Stimulated activated naive CD8-positive, alpha-beta T cell treated with anti-CD3 and anti-CD28 coated beads, Interleukin-15, amount 100 ng/mL, for 72 hours (primary cell): ENCODE measurements around the gene HOXC11.

Experiments
- ATAC-seq: fragments of 150-1000 bp; cut with Tn5 transposase; 2 replicates; pipeline ENCODE4 v1.10.0; 2021; ENCODE audit warnings: mild to moderate bottlenecking, moderate library complexity
- DNase-seq, 2 donors: peaks; one replicate each; pipeline ENCODE4 v3.0.0; 2021 to 2022
- H3K27ac Mint-ChIP-seq, 2 donors: one replicate each; pipeline ENCODE4 v1.8.0; 2022; ENCODE audit warnings: mild to moderate bottlenecking in 2 of 2, mixed read lengths in 2 of 2, moderate library complexity in 2 of 2
- H3K27me3 Mint-ChIP-seq: one replicate; pipeline ENCODE4 v1.8.0; 2022; ENCODE audit warnings: mixed read lengths
- H3K4me1 Mint-ChIP-seq: one replicate; pipeline ENCODE4 v1.8.0; 2022; ENCODE audit warnings: mild to moderate bottlenecking, mixed read lengths
- H3K4me3 Mint-ChIP-seq, 2 donors: one replicate each; pipeline ENCODE4 v1.8.0; 2022; ENCODE audit warnings: mild to moderate bottlenecking in 2 of 2, mixed read lengths in 2 of 2, moderate library complexity in 1 of 2
- H3K9me3 Mint-ChIP-seq, 2 donors: one replicate each; pipeline ENCODE4 v1.8.0; 2022; ENCODE audit warnings: mixed read lengths in 2 of 2

Gene HOXC11

DNA sequence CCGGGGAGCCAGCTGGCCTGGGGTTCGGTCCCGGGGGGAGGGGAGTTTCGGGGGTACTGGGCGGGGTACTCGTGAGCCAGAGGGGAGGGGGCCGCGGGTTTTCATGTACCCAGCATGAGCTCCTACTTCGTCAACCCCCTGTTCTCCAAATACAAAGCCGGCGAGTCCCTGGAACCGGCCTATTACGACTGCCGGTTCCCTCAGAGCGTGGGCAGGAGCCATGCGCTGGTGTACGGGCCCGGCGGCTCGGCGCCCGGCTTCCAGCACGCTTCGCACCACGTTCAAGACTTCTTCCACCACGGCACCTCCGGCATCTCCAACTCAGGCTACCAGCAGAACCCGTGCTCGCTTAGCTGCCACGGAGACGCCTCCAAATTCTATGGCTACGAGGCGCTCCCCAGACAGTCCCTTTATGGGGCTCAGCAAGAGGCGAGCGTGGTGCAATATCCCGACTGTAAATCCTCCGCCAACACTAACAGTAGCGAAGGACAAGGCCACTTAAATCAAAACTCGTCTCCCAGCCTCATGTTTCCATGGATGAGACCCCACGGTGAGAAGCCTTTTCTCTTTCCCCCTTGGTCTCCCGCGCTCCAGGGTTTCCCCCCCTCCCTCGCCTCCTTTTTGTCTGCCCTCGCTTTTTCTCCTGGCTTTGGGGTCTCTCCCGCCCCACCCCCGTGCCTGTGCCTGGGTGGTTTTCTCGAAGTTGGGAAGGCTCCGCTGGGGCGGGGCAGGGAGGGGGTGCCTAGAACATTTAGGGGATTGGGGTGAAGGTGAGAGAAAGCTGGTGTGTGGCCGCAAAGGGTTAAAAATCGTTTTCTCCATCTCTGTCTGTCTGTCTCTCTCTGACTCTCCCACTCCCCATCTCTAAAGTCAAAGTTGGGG is 36.5 kb downstream of the HOXC11 start:
- H3K9me3 Mint-ChIP-seq: no peaks in the 10 kb centered on the region
- ATAC-seq (peak; percentile 30), DNase-seq (no peak)
- peaks cover 100% of the 10 kb centered on the region for H3K27me3 Mint-ChIP-seq
- H3K4me1 Mint-ChIP-seq: peaks cover 49% of the 10 kb centered on the region
- H3K4me3 Mint-ChIP-seq: peak overlapping the region; percentile 57 to 66
- no peak overlapping the region for H3K27ac Mint-ChIP-seq

DNA sequence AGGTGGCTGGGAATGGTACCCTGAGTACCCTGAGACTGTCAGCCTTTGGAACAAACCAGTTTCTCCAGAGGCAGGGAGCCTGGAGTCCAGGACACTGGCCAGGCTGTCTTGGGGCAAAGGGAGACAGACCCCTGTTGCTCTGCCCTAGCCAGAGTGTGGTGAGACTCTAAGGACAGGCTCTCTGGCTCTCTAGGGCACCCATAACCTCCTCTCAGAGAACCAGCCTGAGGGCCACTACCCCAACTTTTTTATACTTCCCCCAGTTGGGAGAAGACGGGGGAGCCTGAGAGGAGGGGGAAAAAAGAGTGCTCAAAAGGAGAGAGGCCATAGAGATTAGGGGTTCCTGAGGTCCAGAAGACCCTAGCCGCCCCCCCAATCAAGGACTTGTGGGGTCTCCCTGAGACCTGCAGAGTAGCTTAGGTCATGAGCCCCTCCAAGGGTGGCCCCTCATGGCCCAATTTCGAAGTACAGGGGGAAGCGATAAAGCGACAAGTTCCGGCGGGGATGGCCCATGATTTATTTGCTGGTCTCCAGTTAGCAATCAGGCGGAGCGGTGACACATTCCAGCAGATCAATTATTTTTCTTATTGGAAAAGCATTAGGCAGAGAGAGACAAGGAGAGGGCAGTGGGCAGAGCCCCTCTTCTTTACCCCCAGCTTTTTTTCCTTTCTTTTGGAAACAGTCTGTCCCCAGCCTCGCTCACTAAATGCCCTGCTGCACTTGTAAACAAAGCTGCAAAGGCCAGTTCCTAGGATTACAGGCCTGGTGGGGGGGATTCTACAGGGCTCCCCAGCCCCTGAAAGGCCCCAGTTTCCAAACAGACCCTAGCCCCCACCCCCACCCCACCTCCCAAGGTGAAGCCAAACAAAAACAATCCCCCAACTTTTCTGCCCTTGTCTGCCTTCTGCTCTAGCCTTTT is 37.4 kb downstream of the HOXC11 start:
- Mint-ChIP-seq H3K27ac (no peak overlapping the region), H3K4me3 (peak overlapping the region in 1 of 2 donors; percentile 57), H3K27me3 (peaks cover 100% of the 10 kb centered on the region), H3K9me3 (no peaks in the 10 kb centered on the region), H3K4me1 (peaks cover 55% of the 10 kb centered on the region)
- DNase-seq (no peak), ATAC-seq (no peak)

DNA sequence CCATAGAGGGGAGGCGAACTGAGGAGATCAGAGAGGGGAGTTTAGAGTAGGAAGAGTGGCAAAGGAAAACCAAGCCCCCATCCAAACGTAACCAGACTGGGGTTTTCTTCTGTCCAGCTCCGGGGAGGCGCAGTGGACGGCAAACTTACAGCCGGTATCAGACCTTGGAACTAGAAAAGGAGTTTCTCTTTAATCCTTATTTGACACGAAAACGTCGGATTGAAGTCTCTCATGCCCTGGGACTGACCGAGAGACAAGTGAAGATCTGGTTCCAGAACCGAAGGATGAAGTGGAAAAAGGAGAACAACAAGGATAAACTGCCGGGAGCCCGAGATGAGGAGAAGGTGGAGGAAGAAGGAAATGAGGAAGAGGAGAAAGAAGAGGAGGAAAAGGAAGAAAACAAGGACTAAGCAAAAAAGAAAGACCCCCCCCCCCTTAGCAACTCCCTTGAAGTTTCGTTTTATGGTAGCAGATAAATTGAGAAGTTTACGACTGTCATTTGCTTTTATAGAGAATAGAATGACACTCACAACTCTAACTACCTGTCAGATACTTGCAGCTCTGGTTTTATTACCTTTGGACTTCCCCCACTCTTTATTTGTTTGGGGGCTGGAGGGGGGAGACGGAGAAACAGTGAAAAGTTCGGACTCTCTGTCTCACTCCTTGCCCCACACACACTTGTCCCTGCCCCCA is 38.2 kb downstream of the HOXC11 start:
- no peak for ATAC-seq
- no peak overlapping the region for H3K27ac Mint-ChIP-seq
- peaks cover 100% of the 10 kb centered on the region for H3K27me3 Mint-ChIP-seq
- no peaks in the 10 kb centered on the region for H3K9me3 Mint-ChIP-seq
- H3K4me1 Mint-ChIP-seq: peaks cover 50% of the 10 kb centered on the region
- DNase-seq: no peak
- H3K4me3 Mint-ChIP-seq: peak overlapping the region; percentile 17 to 36

DNA sequence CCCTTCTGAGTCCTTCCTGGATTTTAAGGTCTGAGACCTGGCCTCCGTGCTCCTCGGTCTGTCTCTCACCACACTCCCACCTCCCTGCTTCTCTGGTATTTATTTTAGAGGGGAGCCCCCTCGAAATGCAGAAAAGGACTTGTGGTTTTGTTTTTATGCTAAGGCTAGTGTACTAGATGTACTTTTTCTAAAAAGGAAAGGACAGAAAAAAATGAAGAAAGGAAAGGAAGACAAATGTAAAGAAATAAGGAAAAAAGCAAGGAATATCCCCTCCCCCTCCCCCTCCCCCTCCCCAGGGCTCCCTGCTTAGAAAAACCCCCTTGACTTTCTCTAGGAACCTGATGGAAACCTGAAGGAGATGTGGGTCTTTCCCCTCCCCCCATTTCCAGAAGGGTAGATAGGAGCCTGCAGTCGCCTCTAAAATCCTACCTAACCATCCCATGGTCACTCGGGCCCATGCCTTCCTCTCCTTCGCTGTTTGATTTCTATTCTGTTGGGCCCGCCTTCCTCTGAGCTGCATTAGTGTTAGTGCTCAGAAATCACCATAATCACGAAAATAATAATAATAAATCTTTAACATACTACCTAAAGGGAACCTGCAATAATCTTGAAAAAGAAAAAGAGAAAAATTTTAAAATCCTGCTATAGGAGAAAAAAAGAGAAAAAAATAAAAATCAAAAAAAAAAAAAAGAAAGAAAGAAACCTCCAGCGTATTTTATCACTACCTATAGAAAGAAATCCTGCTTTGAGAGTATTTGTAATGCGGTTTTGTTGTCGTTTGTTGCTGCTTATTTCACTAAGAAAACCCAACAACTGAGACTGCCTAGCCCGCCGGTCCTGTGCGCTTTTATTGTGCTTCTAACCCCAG is 39.0 kb downstream of the HOXC11 start:
- Mint-ChIP-seq H3K9me3 (no peaks in the 10 kb centered on the region), H3K27ac (no peak overlapping the region), H3K4me1 (peaks cover 42% of the 10 kb centered on the region), H3K27me3 (peaks cover 100% of the 10 kb centered on the region), H3K4me3 (no peak overlapping the region)
- DNase-seq: no peak
- no peak for ATAC-seq

DNA sequence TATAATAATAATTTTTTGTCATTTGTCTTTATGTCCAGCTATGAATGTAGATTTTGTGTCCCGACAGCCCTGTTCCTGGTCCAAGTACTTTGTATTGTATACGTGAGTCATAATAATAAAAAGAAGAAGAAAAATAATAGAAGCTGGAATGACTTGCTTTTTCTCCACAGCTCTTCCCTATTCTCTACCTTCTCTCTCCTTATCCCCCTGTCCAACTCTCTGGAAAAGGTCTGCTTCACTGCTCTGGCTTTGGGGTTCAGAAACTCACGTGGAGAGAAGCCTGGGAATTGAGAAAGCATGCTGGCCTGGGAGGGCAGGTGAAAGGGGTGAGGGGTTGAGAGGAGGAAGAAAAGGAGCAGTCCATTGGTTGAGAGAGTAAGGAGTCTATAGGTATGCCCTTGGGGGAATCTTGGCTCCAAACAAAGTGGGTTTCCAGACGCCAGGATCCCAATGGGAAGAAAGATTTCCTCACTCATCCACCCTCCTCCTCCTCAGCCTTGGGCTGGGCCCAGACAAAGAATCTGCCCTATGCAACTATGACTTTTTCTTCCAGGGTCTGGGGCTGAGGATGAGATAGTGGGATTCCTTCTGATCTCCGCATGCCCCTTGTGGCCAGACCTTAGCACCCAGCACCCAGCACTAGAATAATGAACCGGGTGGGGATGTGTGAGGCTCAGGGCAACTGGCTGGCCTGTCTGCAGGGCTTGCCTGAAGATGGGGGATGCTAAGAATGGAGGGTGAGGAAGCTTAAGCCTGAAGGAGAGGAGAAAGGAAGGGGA is 39.9 kb downstream of the HOXC11 start:
- peaks cover 100% of the 10 kb centered on the region for H3K27me3 Mint-ChIP-seq
- no peak overlapping the region for H3K4me3 Mint-ChIP-seq
- H3K9me3 Mint-ChIP-seq: no peaks in the 10 kb centered on the region
- no peak for ATAC-seq
- DNase-seq: no peak
- H3K27ac Mint-ChIP-seq: no peak overlapping the region
- peaks cover 48% of the 10 kb centered on the region for H3K4me1 Mint-ChIP-seq

DNA sequence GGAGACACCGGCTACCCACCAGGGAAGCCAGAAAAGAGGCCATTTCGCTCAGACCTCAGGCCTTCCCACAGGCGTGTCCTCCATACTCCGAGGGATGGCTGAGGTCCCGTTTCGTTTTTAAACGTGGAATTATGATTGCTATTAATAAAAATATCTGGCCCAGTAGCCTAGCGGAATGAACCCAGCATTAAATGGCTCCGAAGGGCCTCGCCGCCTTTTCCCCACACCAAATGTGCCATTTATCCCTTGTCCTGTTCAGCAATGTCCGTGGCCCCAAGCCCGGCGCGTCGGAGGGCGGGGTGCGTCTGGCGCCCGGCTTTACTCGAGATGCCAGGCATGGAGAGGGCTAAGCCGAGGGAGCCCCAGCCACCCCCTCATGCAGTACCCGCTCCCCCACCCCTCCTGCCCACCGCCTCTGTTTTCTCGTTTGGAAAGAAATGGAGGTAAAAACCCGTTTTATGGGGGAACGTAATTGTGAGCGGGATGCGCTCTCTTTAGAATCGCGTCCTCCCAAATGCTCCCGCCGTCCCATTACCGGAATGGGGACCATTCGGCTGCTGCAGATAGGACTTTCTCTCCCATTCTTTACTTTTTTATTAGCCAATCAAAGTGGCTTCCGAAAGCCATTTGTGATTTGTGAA is 41.6 kb downstream of the HOXC11 start:
- no peak for DNase-seq
- H3K27ac Mint-ChIP-seq: no peak overlapping the region
- peaks cover 96% of the 10 kb centered on the region for H3K27me3 Mint-ChIP-seq
- H3K4me1 Mint-ChIP-seq: peaks cover 51% of the 10 kb centered on the region
- no peaks in the 10 kb centered on the region for H3K9me3 Mint-ChIP-seq
- H3K4me3 Mint-ChIP-seq: peak overlapping the region; percentile 39 to 61
- no peak for ATAC-seq

DNA sequence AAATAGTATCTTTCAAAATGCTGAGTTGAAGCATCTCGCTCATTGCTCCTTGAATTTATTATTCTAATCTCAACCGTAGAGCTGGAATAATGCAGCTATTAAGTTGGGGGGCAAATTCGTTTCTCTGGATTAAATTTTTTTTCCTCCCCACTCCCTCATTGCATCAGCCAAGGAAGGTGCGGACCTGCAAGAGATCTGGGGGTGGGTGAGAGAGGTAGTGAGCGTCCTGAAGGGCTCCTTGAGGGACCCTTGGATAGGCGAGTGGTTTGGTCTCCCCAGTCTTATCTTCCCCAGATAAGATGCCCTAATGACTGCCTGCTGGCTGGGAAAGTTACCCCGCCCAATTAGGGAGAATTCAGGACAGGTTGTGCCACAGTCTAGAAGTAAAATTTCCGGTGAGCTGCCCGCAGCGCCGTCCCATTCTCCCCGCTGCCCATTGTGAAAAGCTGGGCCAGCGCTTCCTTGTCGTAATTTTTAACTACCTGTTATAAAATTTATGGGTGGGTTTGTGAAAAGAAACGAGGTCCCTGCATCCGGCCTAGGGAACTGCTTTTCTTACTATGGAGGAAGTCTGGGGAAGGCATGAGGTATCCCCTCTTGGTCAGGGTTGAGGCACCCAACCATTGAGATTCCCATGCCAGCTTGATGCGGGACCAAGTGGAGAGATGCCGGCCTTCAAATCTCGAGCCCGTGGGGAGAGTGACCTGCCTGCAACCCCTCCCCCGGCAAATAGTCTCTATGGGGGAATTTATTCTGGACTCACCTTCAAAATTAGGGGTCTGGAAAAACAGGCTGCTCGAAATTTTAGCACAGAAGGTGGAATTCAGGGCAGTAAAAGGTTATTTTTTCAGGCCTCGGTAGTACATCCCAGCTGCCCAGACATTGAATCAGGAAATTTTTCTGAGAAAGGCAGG is 42.3 kb downstream of the HOXC11 start:
- peaks cover 96% of the 10 kb centered on the region for H3K27me3 Mint-ChIP-seq
- no peak for ATAC-seq
- peak overlapping the region; percentile 39 to 61 for H3K4me3 Mint-ChIP-seq
- peaks cover 44% of the 10 kb centered on the region for H3K4me1 Mint-ChIP-seq
- H3K27ac Mint-ChIP-seq: no peak overlapping the region
- no peaks in the 10 kb centered on the region for H3K9me3 Mint-ChIP-seq
- no peak for DNase-seq

DNA sequence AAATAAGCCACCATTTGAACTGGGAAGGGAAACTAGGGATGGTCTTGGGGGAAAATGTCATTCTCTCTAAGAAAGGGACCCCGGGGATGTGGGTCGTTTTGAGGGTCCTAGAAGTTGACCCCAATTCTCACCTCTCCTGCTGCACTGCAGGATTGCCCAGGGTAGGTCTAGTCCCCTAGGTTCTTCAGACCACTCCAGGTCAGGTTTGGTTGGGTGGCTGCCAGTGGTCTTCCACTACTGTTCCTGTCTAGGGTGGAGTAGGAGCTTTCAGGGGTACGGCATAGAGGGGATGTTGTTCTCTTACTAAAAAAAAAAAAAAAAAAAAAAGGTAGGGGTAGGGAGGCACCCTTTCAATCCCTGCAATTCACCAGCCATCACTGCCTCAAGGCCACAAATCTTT is 43.1 kb downstream of the HOXC11 start:
- Mint-ChIP-seq H3K27ac (no peak overlapping the region), H3K4me1 (peaks cover 46% of the 10 kb centered on the region), H3K9me3 (no peaks in the 10 kb centered on the region), H3K27me3 (peaks cover 95% of the 10 kb centered on the region), H3K4me3 (no peak overlapping the region)
- ATAC-seq: no peak
- DNase-seq: no peak

DNA sequence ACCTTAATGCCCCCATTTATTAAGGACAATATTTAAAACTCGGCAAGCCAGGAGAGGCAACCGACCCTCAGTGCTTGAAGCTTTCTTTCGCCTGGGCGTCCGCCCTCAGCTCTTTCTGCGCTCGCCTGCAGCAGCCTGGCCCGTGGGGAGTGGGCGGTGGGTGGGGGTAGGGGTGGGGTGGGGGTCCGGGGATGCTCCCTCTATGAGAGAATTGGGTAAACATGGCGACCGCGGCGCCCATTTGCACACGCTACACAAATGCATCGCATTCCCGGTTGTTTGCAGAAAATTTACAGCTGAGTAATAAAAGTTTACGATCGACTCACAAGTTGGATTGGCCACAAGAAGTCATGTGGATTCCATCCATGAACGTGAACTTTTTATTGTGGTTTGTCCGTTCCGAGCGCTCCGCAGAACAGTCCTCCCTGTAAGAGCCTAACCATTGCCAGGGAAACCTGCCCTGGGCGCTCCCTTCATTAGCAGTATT is 43.6 kb downstream of the HOXC11 start:
- peak overlapping the region; percentile 24 to 26 for H3K4me3 Mint-ChIP-seq
- DNase-seq: no peak
- no peak for ATAC-seq

DNA sequence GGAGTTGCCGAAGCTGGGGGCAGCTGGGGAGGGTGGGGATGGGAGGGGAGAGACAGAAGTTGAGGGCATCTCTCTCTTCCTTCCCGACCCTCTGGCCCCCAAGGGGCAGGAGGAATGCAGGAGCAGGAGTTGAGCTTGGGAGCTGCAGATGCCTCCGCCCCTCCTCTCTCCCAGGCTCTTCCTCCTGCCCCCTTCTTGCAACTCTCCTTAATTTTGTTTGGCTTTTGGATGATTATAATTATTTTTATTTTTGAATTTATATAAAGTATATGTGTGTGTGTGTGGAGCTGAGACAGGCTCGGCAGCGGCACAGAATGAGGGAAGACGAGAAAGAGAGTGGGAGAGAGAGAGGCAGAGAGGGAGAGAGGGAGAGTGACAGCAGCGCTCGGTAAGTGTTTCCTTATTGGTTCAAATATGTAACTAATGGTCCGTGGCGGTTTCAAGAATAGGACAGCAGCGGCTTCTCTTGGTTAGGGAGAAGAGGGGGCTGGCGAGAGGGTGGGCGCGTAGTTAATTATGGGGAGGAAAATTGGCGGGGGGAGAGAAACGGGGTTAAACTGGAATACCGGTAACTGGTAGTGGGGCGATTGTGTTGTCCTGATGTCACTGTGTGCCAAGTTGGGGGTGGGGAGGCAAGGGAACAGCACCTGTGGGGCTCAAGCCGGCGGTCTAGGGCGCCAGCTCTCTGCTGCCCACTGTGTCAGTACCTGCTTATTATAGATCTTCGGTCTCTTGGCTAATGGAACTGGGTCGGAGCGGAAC is 44.3 kb downstream of the HOXC11 start:
- DNase-seq (no peak), ATAC-seq (peak; percentile 66)
- Mint-ChIP-seq H3K27me3 (peaks cover 95% of the 10 kb centered on the region), H3K27ac (peak overlapping the region in 1 of 2 donors; percentile 95), H3K4me3 (peak overlapping the region; percentile 82 to 94), H3K9me3 (no peaks in the 10 kb centered on the region), H3K4me1 (peaks cover 46% of the 10 kb centered on the region)

More for the DNA sequence above, 43.6 kb downstream of the HOXC11 start:
- peaks cover 46% of the 10 kb centered on the region for H3K4me1 Mint-ChIP-seq
- H3K27ac Mint-ChIP-seq: no peak overlapping the region
- H3K27me3 Mint-ChIP-seq: peaks cover 95% of the 10 kb centered on the region
- H3K9me3 Mint-ChIP-seq: no peaks in the 10 kb centered on the region

DNA sequence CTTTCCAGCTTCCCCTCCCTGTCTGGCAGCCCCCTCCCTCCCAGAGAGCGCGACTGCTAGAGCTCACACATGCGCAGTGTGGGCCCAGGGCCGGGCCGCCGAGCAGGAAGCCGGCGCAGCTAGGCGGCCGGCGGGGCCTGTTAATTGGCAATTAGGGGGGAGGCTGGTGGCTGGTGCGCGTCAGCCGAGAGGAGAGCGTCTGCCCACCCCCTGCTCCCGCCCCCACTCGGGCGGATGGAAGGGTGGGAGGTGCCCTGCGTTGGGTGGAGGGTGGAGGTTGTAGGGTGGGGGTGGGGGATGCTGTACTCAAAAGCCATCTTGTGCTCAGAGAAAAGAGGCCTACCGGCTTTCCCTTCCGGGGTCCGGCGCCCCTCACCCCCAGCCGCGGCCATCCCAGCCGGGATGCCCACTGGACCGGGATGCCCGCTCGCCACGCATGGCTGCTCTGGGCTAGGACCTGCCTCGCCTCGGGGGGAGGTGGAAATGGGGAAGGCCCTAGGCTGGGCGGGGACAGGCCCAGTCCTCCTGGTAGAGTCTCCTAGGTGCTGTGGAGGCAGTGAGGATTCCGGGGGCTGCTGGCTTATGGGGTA is 45.0 kb downstream of the HOXC11 start:
- peak; percentile 80 to 85 for DNase-seq
- Mint-ChIP-seq H3K4me1 (peaks cover 46% of the 10 kb centered on the region), H3K27ac (peak overlapping the region; percentile 91 to 95)

More for the DNA sequence above, 45.0 kb downstream of the HOXC11 start:
- peak; percentile 91 for ATAC-seq
- peaks cover 95% of the 10 kb centered on the region for H3K27me3 Mint-ChIP-seq
- no peaks in the 10 kb centered on the region for H3K9me3 Mint-ChIP-seq
- H3K4me3 Mint-ChIP-seq: peak overlapping the region; percentile 82 to 94
